Activated CD4-positive, alpha-beta T cell treated with anti-CD3 and anti-CD28 coated beads, Interleukin-2, amount 50 U/mL, for 4 hours (primary cell): ENCODE results near the gene FSTL5.

Source experiments
- DNase-seq, 2 experiments: peaks; one replicate each; pipeline ENCODE4 v3.0.0-alpha.2; 2020

The FSTL5 gene

DNA sequence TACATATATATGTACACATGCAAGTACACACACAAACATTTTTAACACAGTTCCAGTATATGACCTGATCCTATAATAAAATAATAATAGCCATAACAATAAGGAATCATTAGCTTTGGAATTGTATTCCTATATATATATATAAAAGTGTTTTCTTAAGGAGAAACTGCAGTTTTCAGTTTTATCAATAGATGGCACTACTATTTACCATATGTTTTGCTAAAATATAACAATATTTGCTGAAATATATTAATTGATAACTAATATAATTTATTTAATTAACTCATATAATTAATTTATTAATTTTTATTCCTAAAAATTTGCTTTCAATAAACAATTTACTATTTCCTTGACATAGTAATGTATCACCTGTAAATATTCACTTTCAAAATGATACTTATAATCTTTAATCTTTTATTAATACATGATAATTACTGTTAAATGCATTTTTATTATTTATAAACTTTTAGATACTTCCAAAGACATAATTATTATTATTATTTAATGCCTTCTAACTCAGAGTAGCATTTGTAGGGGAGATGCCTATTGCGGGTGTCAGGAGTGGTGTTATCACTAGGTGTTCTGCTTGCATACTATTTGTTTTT is 599.5 kb downstream of the FSTL5 start:
- DNase-seq: no peak

- DNase-seq: no peak
Measured at GRCh38 chr4:161555689-161556660, 607.8 kb downstream of the FSTL5 start.

GRCh38 chr4:161554372-161554990 is 609.3 kb downstream of the FSTL5 start:
- DNase-seq: no peak

DNA sequence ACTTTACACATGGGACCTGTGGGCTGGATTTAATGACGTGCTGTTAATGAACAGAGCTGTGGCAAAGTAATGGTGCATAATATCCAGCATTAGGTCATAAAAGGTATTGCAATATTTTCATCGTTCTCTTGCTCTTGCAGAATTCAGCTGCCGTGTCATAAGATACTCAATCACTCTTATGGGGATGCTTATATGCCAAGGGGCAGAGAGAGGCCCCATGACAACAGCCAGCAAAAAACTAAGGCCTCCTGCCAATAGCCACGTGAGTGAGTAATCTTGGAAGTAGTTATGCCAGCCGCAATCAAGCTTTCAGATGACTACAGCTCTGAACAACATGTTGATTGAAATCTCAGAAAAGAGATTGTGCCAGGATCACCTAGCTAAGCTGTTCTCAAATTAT is 616.9 kb downstream of the FSTL5 start:
- DNase-seq: no peak

- DNase-seq: no peak
Measured at GRCh38 chr4:161540265-161540664, 623.5 kb downstream of the FSTL5 start.

GRCh38 chr4:161538941-161539340 is 624.9 kb downstream of the FSTL5 start:
- DNase-seq: no peak

DNA sequence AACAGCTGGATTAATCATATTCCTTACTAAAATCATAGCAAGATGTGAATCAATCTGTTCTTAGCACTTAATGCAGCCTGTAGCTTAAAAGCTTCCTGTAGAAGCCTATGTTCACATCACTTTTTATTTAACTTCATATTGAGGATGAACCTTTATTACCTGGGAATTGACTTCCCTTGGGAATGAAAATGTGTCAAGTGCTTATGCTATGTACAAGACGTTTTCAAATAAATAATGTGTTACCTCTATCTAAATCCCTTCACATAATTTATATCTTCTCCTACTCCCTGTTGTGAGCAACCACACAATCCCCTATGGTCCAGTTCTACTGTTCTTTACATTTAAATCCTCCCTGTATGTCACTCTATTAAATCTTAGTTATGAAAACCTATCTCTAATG is 633.1 kb downstream of the FSTL5 start:
- DNase-seq: no peak

DNA sequence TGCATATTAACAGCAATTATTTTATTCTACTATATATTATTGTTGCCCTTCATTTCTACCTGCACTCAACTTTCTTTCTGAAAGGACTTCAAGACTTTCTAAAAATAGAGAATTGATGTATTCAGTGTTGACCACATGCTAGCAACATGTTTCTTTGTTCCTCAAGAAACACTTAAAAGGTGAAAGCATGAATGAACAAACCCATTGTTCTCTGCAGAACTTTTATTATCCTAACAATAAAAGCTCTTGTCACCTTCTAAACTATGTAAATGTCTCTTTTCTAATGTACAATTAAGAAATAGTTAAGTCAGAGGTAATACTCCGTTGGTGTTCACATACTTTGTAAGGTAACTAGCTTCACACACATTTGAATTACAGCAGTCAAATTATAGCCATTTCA is 638.7 kb downstream of the FSTL5 start:
- no peak for DNase-seq

- no peak for DNase-seq
Measured at GRCh38 chr4:161522031-161522430, 641.8 kb downstream of the FSTL5 start.

DNA sequence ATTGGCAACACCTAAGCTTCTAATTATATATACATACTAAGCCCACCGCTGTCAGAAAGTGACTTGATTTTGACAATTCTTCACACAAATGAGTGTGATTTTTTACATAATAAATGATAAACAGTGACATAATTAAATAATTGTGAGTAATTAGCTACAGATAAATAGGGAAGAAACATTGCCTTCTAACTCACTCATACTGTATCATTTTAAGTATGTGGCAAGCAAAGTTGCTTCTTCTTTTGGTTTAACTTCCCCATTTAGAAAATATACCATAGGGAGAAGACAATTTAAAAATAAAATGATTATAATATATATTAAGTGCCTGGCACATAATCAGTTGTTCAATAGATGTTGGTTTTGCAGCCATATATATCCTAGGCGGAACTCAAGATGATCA is 644.2 kb downstream of the FSTL5 start:
- no peak for DNase-seq

DNA sequence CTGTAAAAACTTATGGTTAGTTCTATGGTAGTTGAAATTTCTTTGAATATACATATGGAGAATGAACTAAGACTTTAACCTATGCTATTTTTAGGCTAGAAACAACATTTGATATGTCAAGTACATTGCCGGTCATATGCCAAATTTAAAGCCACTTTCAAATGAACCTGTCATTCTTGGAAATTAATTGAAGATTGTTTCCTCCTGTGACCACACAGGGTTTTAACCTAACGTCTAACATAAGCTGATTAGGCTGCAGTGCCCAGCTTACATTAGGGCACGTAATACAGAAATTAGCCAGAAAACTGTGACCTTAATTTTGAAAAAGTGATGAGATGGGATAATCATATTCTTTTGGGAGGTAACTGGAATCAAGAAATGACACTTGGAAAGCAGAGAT is 645.9 kb downstream of the FSTL5 start:
- DNase-seq: no peak

DNA sequence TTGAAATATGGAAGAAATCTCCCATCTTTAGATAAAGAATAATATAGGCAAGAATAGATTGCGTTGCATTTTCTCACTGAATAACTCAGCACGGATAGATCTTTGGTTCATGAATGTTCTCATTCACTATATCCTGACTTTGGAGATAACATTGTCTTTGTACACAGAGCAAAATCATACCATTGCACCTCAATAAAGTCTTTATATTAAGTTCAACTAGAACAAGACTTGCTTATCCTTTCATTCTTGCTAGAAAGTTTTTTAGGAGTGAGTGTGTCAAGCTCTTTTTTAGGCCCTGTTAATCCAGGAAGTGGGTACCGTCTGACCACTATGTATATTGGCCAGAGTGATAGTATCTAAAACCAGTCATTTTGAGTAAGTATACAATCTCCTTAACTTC is 658.7 kb downstream of the FSTL5 start:
- no peak for DNase-seq

DNA sequence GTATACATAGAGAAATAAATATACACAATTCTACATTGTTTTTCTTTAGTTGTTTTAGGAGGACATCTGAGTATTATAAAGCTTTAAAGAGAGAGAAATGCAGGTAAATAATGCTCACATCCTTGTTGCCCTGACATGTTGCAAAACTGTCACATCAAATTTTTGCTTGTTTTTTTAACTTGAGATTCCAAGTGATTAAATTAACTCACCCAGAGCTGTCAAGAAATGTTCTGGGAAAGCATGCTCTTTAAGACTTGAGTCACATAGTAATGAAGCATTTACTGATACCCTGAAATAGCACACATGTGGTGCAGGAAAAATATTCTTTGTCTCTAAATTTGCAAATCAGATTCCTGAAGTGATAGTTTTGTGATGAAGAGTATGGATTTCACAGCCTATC is 665.6 kb downstream of the FSTL5 start:
- no peak for DNase-seq

DNA sequence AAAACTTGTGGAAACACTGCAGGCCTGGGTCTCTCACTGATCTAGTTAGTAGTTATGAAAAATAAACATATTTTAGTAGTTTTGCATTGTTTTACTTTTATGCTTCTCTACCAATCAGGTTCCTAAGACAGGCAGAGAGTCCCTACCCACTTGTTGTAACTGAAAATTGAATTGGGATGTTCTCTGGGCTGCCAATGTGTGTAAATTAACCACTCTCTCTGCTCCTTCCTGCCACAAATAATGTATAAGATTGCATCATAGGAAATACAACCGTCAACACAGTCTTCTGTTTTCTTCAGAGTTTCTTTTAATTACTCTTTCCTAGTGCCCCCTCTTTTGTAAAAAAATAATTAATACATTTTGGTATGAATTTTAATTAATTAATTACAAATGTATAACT is 677.3 kb downstream of the FSTL5 start:
- no peak for DNase-seq

- DNase-seq: no peak
Measured at GRCh38 chr4:161466316-161466715, 697.5 kb downstream of the FSTL5 start.

GRCh38 chr4:161463436-161463835 is 700.4 kb downstream of the FSTL5 start:
- no peak for DNase-seq

DNA sequence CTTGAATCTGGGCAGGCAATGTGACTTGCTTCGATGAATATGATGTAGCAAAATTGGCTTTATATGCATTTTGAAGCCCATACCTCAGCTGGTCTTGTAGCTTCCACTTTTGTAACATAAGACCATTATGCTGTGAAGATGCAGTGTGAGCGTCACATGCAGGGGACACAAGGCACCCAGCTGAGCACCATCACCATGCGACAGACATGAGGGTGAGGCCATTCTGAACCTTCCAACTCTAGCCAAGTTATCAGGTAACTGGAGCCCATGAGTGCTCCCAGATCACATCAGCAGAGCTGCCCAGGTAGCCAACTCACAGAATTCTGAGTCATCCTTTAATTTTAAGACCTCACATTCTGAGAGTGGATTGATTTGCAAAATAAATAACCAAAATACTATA is 705.9 kb downstream of the FSTL5 start:
- no peak for DNase-seq

DNA sequence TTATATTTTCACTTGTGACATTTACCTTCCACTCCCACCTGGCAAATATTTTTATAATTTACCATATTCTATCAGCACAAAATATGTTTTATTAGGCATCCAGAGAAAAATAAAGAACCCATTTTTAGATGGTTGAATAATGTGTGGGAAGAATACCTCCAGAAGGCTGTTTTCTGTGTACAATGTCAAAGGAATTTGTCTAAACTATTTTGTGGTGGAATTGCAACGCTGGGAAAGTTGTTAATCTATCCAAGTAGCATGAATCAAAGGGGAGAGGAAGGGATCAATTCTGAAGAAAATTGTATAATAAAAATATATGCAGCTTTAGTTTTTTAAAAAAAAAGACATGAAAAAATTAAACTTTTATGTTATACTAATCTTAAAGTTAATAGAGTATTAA is 706.5 kb downstream of the FSTL5 start:
- DNase-seq: no peak

GRCh38 chr4:161454860-161455259 is 708.9 kb downstream of the FSTL5 start:
- no peak for DNase-seq

GRCh38 chr4:161448550-161449180 is 715.1 kb downstream of the FSTL5 start:
- DNase-seq: no peak

DNA sequence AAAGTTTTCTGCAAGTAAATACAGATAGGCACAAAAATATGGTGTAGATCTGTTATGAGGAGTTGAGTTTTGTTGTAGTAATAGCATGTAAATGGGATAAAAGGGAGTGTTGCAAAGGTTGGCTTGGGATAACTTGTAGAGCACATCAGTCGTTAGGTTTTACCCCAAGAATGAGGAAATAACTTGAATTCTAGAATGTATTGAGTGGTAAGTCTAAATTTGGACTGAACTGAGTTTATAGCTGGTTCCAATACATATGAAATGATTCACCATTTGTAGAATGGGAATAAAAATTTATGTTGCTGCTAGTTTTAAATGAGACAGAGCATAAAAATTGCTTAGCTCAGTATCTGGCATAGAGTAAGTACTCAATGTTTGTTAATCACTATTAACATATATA is 719.2 kb downstream of the FSTL5 start:
- DNase-seq: no peak

GRCh38 chr4:161442921-161443320 is 720.9 kb downstream of the FSTL5 start:
- DNase-seq: no peak

DNA sequence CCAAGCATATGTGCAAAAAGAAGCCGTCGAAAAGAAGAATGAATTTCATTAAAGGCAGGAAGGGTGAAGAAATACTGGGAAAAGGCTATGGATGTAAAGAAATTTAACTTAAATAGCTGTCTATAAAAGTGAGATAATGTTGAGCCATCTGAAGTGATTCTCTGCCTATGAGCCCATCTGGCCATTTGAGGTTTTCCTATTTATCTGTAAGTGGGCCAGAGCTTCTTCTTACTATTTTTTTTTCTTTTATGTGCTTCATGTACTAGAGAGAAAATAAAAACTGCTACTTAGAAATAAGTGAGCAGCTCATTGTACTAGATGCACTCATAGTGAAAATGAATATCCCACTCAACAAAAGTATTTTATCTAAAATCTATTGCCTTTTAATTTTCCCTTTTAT is 725.7 kb downstream of the FSTL5 start:
- DNase-seq: no peak
